Astrocyte (in vitro differentiated cells and primary cell): ENCODE results near the gene ACHE. TPM values are rescaled to one million over a fixed set of nuclear protein-coding genes. Genes with fewer than 3 reads are reported as not detected.

Experiments
- DNase-seq: peaks from one replicate; pipeline ENCODE4 v3.0.0-alpha.2; 2010; ENCODE audit warnings: low read depth
- FAIRE-seq: peaks from 2 replicates; lab custom pipeline; 2011; peaks lifted over from hg19 to GRCh38; lab: Jason Lieb, UNC
- H2AFZ ChIP-seq: 2 replicates; pipeline ENCODE4 v1.6.0; 2012; ENCODE audit warnings: low read depth, low read length, inconsistent platforms
- H3K27ac ChIP-seq: 2 replicates; pipeline ENCODE4 v1.5.1; 2011; ENCODE audit warnings: low read depth, low read length, inconsistent platforms
- H3K27me3 ChIP-seq: 2 replicates; pipeline ENCODE4 v1.6.0; 2011; ENCODE audit warnings: low read length, inconsistent platforms; ENCODE audit not compliant: insufficient read depth
- H3K36me3 ChIP-seq: 2 replicates; pipeline ENCODE4 v1.5.1; 2011; ENCODE audit warnings: low read length, inconsistent platforms; ENCODE audit not compliant: insufficient read depth
- H3K4me1 ChIP-seq: 2 replicates; pipeline ENCODE4 v1.5.1; 2011; ENCODE audit warnings: low read length, inconsistent platforms; ENCODE audit not compliant: insufficient read depth
- H3K4me2 ChIP-seq: 2 replicates; pipeline ENCODE4 v1.6.0; 2012; ENCODE audit warnings: low read length, inconsistent platforms
- H3K4me3 ChIP-seq: 2 replicates; pipeline ENCODE4 v1.5.1; 2011; ENCODE audit warnings: low read depth, mild to moderate bottlenecking, low read length, inconsistent platforms; ENCODE audit not compliant: insufficient read depth
- H3K79me2 ChIP-seq: 2 replicates; pipeline ENCODE4 v1.6.0; 2012; ENCODE audit warnings: mild to moderate bottlenecking, low read length, inconsistent platforms; ENCODE audit not compliant: insufficient read depth
- H3K9ac ChIP-seq: 2 replicates; pipeline ENCODE4 v1.6.0; 2012; ENCODE audit warnings: mild to moderate bottlenecking, low read length, inconsistent platforms
- H3K9me3 ChIP-seq: 2 replicates; pipeline ENCODE4 v1.5.1; 2012; ENCODE audit warnings: low read depth, mild to moderate bottlenecking, low read length, inconsistent platforms; ENCODE audit not compliant: insufficient read depth
- H4K20me1 ChIP-seq: 2 replicates; pipeline ENCODE4 v1.6.0; 2012; ENCODE audit warnings: low read length, inconsistent platforms; ENCODE audit not compliant: insufficient read depth
- H3K27ac Mint-ChIP-seq: one replicate; pipeline ENCODE4 v1.8.0; 2021; ENCODE audit warnings: mild to moderate bottlenecking, mixed read lengths; ENCODE audit not compliant: unreplicated experiment
- H3K27me3 Mint-ChIP-seq: one replicate; pipeline ENCODE4 v1.8.0; 2021; ENCODE audit warnings: low read depth, mixed read lengths; ENCODE audit not compliant: unreplicated experiment
- H3K36me3 Mint-ChIP-seq: one replicate; pipeline ENCODE4 v1.8.0; 2021; ENCODE audit warnings: low read depth, mixed read lengths; ENCODE audit not compliant: unreplicated experiment
- H3K4me1 Mint-ChIP-seq: one replicate; pipeline ENCODE4 v1.8.0; 2021; ENCODE audit warnings: low read depth, mixed read lengths; ENCODE audit not compliant: unreplicated experiment
- H3K4me3 Mint-ChIP-seq: one replicate; pipeline ENCODE4 v1.8.0; 2021; ENCODE audit warnings: mild to moderate bottlenecking, moderate library complexity, mixed read lengths; ENCODE audit not compliant: unreplicated experiment
- H3K9me3 Mint-ChIP-seq: one replicate; pipeline ENCODE4 v1.8.0; 2021; ENCODE audit warnings: mild to moderate bottlenecking, mixed read lengths; ENCODE audit not compliant: unreplicated experiment
- EZH2 ChIP-seq: IDR thresholded peaks from 2 replicates; pipeline ENCODE4 v1.6.1; 2012; ENCODE audit warnings: mild to moderate bottlenecking, low read length, inconsistent platforms; ENCODE audit not compliant: insufficient read depth
- total RNA-seq: library from RNA; stranded (reverse); gene quantifications from 2 replicates; pipeline ENCODE4 v1.2.1, GENCODE V29; 2021
- TF ChIP-seq, protein P1 (sequence below): IDR thresholded peaks from 2 replicates; pipeline ENCODE4 v1.5.1; 2011; ENCODE audit warnings: low read depth, mild to moderate bottlenecking, inconsistent platforms, low read length, moderate library complexity; ENCODE audit not compliant: insufficient read depth

ACHE gene
- total RNA-seq, 1 donor from 2014 or later: 18.9 TPM

DNA sequence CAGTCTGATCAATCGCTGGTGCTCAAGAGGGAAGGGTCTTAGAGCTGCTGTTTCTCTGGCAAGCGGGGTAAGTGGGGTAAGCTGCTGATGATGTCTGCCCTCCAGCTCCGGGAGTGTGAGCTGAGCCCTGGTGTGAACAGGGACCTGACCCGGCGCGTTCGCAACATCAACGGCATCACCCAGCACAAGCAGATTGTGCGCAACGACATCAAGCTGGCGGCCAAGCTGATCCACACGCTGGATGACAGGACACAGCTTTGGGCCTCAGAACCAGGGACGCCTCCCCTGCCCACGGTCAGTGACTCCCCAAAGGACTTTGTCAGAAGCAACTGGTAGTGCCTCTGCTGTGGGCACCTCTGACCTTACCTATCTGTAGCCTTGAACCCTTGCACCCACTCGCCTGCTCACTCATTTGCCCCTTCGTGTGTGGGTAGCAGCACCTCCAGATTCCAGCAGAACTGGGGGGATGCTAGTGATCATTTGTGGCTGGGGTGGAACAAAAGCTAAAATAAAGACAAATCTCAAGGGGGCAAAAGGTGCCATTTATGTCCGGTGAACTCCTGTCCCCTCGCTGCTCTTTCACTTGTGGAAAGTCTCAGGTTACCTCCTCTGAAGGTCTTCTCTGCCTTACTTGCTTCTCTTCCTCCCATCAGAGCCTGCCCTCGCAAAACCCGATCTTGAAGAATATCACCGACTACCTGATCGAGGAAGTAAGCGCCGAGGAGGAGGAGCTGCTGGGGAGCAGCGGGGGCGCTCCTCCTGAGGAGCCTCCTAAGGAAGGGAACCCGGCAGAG, 9.3 kb downstream of the ACHE start:
- no peak overlapping the region for H3K4me3 ChIP-seq
- H3K9me3 ChIP-seq: no peaks in the 10 kb centered on the region

DNA sequence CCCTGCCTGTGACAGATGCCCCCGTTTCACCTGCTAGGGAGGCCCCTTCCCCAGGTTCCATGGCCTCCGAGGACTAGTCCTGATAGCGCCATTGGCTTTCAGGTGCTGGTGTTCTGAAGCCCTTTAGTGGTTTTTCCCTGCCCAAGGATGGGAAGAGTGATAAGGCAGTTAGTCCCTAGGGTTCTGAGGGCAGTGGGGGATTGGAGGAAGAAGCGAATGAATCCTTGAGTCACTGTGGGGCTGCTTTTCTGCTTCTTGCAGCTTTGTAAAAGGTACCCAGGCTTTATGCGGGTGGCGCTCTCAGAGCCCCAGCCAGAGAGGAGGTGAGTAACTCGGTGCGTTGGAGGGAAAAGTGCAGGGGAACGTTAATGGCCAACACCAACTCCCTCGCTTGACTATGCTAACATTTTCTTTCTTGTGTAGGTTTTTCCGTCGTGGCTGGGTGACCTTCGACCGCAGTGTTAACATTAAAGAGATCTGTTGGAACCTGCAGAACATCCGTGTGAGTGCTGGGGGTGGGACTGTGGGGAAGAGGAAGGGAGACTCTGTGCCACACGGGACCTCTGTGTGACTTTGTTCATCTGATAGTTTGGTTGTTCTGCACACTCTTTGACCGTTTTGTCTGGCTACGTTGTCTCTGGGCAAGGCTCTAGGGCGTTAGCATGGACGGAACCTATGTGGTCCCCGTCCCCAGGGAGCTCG, 10.1 kb downstream of the ACHE start:
- Histone ChIP-seq H3K27me3 (no peaks in the 10 kb centered on the region), H3K27ac (no peak overlapping the region), H3K9ac (no peak overlapping the region), H3K4me2 (no peak overlapping the region), H3K79me2 (peaks cover 77% of the 10 kb centered on the region), H3K36me3 (peaks cover 45% of the 10 kb centered on the region), H3K4me1 (peaks cover 22% of the 10 kb centered on the region), H4K20me1 (peaks cover 72% of the 10 kb centered on the region), H3K9me3 (no peaks in the 10 kb centered on the region), H3K4me3 (no peak overlapping the region), H2AFZ (no peak overlapping the region)
- Mint-ChIP-seq H3K27me3 (no peaks in the 10 kb centered on the region), H3K9me3 (no peaks in the 10 kb centered on the region), H3K27ac (no peak overlapping the region), H3K4me1 (peaks cover 12% of the 10 kb centered on the region), H3K36me3 (peaks cover 28% of the 10 kb centered on the region), H3K4me3 (no peak overlapping the region)
- no peak for TF ChIP-seq EZH2
- TF ChIP-seq, protein P1, sequence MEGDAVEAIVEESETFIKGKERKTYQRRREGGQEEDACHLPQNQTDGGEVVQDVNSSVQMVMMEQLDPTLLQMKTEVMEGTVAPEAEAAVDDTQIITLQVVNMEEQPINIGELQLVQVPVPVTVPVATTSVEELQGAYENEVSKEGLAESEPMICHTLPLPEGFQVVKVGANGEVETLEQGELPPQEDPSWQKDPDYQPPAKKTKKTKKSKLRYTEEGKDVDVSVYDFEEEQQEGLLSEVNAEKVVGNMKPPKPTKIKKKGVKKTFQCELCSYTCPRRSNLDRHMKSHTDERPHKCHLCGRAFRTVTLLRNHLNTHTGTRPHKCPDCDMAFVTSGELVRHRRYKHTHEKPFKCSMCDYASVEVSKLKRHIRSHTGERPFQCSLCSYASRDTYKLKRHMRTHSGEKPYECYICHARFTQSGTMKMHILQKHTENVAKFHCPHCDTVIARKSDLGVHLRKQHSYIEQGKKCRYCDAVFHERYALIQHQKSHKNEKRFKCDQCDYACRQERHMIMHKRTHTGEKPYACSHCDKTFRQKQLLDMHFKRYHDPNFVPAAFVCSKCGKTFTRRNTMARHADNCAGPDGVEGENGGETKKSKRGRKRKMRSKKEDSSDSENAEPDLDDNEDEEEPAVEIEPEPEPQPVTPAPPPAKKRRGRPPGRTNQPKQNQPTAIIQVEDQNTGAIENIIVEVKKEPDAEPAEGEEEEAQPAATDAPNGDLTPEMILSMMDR: no peak
- FAIRE-seq: no peak
- DNase-seq: no peak

More for the DNA sequence above, 9.3 kb downstream of the ACHE start:
- no peaks in the 10 kb centered on the region for H3K9me3 Mint-ChIP-seq
- no peak overlapping the region for H3K27ac Mint-ChIP-seq
- H3K27ac ChIP-seq: no peak overlapping the region
- H3K9ac ChIP-seq: no peak overlapping the region
- H3K27me3 Mint-ChIP-seq: no peaks in the 10 kb centered on the region
- H2AFZ ChIP-seq: no peak overlapping the region
- no peak for DNase-seq
- no peak overlapping the region for H3K4me2 ChIP-seq
- peak overlapping the region; percentile 34 for H3K4me3 Mint-ChIP-seq
- H3K27me3 ChIP-seq: no peaks in the 10 kb centered on the region
- H3K79me2 ChIP-seq: peaks cover 70% of the 10 kb centered on the region
- TF ChIP-seq, protein P1: no peak
- no peak for TF ChIP-seq EZH2
- peaks cover 65% of the 10 kb centered on the region for H4K20me1 ChIP-seq
- H3K4me1 ChIP-seq: peaks cover 29% of the 10 kb centered on the region
- H3K4me1 Mint-ChIP-seq: peaks cover 14% of the 10 kb centered on the region
- peaks cover 28% of the 10 kb centered on the region for H3K36me3 Mint-ChIP-seq
- H3K36me3 ChIP-seq: peaks cover 39% of the 10 kb centered on the region
- no peak for FAIRE-seq
